Mesodermal cell (in vitro differentiated cells): Measurements from ENCODE around the gene CBX3.
"Not testable (repeated sequence)": the region's sequence is repeated elsewhere in the genome, so short reads cannot be mapped to it uniquely, and the experiment has no call there.

ENCODE experiments used
- H3K27ac ChIP-seq: 2 replicates; pipeline ENCODE4 v1.7.0; 2013; ENCODE audit warnings: mild to moderate bottlenecking, low read depth, low read length, moderate library complexity; ENCODE audit not compliant: severe bottlenecking
- H3K36me3 ChIP-seq: 2 replicates; pipeline ENCODE4 v1.7.1; 2013; ENCODE audit warnings: mild to moderate bottlenecking, low read length, moderate library complexity; ENCODE audit not compliant: control insufficient read depth, insufficient read depth
- H3K4me1 ChIP-seq: one replicate; pipeline ENCODE4 v1.7.1; 2013; ENCODE audit warnings: mild to moderate bottlenecking, low read length; ENCODE audit not compliant: insufficient read depth, control insufficient read depth, poor library complexity, severe bottlenecking
- H3K4me3 ChIP-seq: 2 replicates; pipeline ENCODE4 v1.7.0; 2013; ENCODE audit warnings: low read length, control low read depth, mild to moderate bottlenecking; ENCODE audit not compliant: insufficient read depth, poor library complexity, severe bottlenecking; ENCODE audit errors: extremely low read depth
- H3K9me3 ChIP-seq: 2 replicates; pipeline ENCODE4 v1.7.1; 2013; ENCODE audit warnings: mild to moderate bottlenecking, low read length, moderate library complexity; ENCODE audit not compliant: control insufficient read depth
- WGBS, 2 experiments: methylation state at CpG; one replicate each; pipeline ENCODE4 v1.1.5; 2013; ENCODE audit warnings: missing lambda C conversion rate in 2 of 2; ENCODE audit not compliant: insufficient coverage in 2 of 2; 5-methylcytosine and 5-hydroxymethylcytosine counted together

Gene CBX3

GRCh38 chr7:26188957-26189541 lies 12.5 kb upstream of the CBX3 start:
- peaks cover 71% of the 10 kb centered on the region for H3K36me3 ChIP-seq
- H3K9me3 ChIP-seq = no peaks in the 10 kb centered on the region
- no peak overlapping the region for H3K27ac ChIP-seq
- no CpG with 5 or more reads among the region's 3 CpGs for WGBS, 2 experiments
- H3K4me3 ChIP-seq = no peak overlapping the region
- no peaks in the 10 kb centered on the region for H3K4me1 ChIP-seq

GRCh38 chr7:26189697-26190096 lies 11.8 kb upstream of the CBX3 start:
- H3K36me3 ChIP-seq = peaks cover 77% of the 10 kb centered on the region
- H3K4me1 ChIP-seq = no peaks in the 10 kb centered on the region
- WGBS, 2 experiments = 83 to 94% methylated on average over 1 to 3 of the region's 3 CpGs
- H3K27ac ChIP-seq = peak overlapping the region; percentile 34
- no peaks in the 10 kb centered on the region for H3K9me3 ChIP-seq
- no peak overlapping the region for H3K4me3 ChIP-seq

- no peak overlapping the region for H3K4me3 ChIP-seq
- H3K36me3 ChIP-seq = peaks cover 82% of the 10 kb centered on the region
- no peak overlapping the region for H3K27ac ChIP-seq
- H3K9me3 ChIP-seq = no peaks in the 10 kb centered on the region
- H3K4me1 ChIP-seq = no peaks in the 10 kb centered on the region
- 100% methylated on average over 1 of the region's 1 CpG; no CpG with 5 or more reads in 1 of the 2 experiments for WGBS, 2 experiments
Observed at GRCh38 chr7:26190417-26190869, 11.1 kb upstream of the CBX3 start.

- Histone ChIP-seq H3K9me3 (no peaks in the 10 kb centered on the region), H3K4me3 (no peak overlapping the region), H3K27ac (no peak overlapping the region), H3K4me1 (peaks cover 4% of the 10 kb centered on the region), H3K36me3 (peaks cover 91% of the 10 kb centered on the region)
- WGBS, 2 experiments = 81 to 92% methylated on average over 2 to 4 of the region's 7 CpGs
Observed at GRCh38 chr7:26191233-26191973, 10.1 kb upstream of the CBX3 start.

- WGBS, 2 experiments = no CpG with 5 or more reads among the region's 1 CpG
- Histone ChIP-seq H3K4me1 (peaks cover 8% of the 10 kb centered on the region), H3K27ac (no peak overlapping the region), H3K4me3 (no peak overlapping the region), H3K36me3 (peaks cover 96% of the 10 kb centered on the region), H3K9me3 (no peaks in the 10 kb centered on the region)
Observed at GRCh38 chr7:26191974-26192479, 9.5 kb upstream of the CBX3 start.

- Histone ChIP-seq H3K27ac (peak overlapping the region; percentile 39), H3K4me3 (no peak overlapping the region), H3K36me3 (peaks cover 96% of the 10 kb centered on the region), H3K9me3 (no peaks in the 10 kb centered on the region), H3K4me1 (peaks cover 10% of the 10 kb centered on the region)
- WGBS, 2 experiments = 100% methylated on average over 1 of the region's 3 CpGs
Observed at GRCh38 chr7:26192485-26193087, 9.0 kb upstream of the CBX3 start.

GRCh38 chr7:26193432-26194207 lies 7.9 kb upstream of the CBX3 start:
- H3K4me1 ChIP-seq = peaks cover 10% of the 10 kb centered on the region
- no peak overlapping the region for H3K4me3 ChIP-seq

GRCh38 chr7:26194764-26195163 lies 6.8 kb upstream of the CBX3 start:
- not testable (repeated sequence) for H3K27ac ChIP-seq, H3K9me3 ChIP-seq, H3K4me3 ChIP-seq
- peaks cover 10% of the 10 kb centered on the region for H3K4me1 ChIP-seq
- 87 to 90% methylated on average over 7 of the region's 11 CpGs for WGBS, 2 experiments
- H3K36me3 ChIP-seq = peaks cover 91% of the 10 kb centered on the region

More at GRCh38 chr7:26193432-26194207, 7.9 kb upstream of the CBX3 start:
- 92 to 100% methylated on average over 7 to 8 of the region's 8 CpGs for WGBS, 2 experiments
- H3K9me3 ChIP-seq = no peaks in the 10 kb centered on the region
- H3K27ac ChIP-seq = no peak overlapping the region
- peaks cover 91% of the 10 kb centered on the region for H3K36me3 ChIP-seq

GRCh38 chr7:26195182-26195581 lies 6.4 kb upstream of the CBX3 start:
- Histone ChIP-seq H3K36me3 (peaks cover 90% of the 10 kb centered on the region), H3K4me3 (no peak overlapping the region)

GRCh38 chr7:26195867-26196657 lies 5.5 kb upstream of the CBX3 start:
- Histone ChIP-seq H3K9me3 (no peaks in the 10 kb centered on the region), H3K4me1 (peaks cover 10% of the 10 kb centered on the region), H3K27ac (no peak overlapping the region), H3K4me3 (peak overlapping the region; percentile 93), H3K36me3 (peaks cover 81% of the 10 kb centered on the region)
- 79 to 86% methylated on average over 1 to 8 of the region's 10 CpGs for WGBS, 2 experiments

More at GRCh38 chr7:26195182-26195581, 6.4 kb upstream of the CBX3 start:
- H3K9me3 ChIP-seq = no peaks in the 10 kb centered on the region
- 95 to 98% methylated on average over 4 of the region's 5 CpGs for WGBS, 2 experiments
- H3K27ac ChIP-seq = no peak overlapping the region
- H3K4me1 ChIP-seq = peaks cover 10% of the 10 kb centered on the region
